Measurements from ENCODE around the gene GGPS1.

GGPS1 gene

GRCh38 chr1:235329139-235329902 lies 951 bp downstream of the GGPS1 start:
- TF ChIP-seq FOXP2 (optimal IDR thresholded peaks at IDR 0.05; ENCODE audit: borderline replicate concordance, extremely low read depth, extremely low read length, insufficient read depth) (no peak), TAF1 (IDR thresholded peaks at IDR 0.05; ENCODE audit: borderline replicate concordance, insufficient read depth, low read length) (0 out of 2 replicates have a peak, but pooled peaks have one; percentile 38)

GRCh38 chr1:235330918-235331285 lies 2.5 kb downstream of the GGPS1 start:
- TF ChIP-seq SIN3A (IDR thresholded peaks at IDR 0.05; ENCODE audit: borderline replicate concordance, insufficient read depth, low read length), result no peak
- TF ChIP-seq TAF1 (IDR thresholded peaks at IDR 0.05; ENCODE audit: borderline replicate concordance, insufficient read depth, low read length), result no peak
- no peak for TF ChIP-seq POLR2AphosphoS5 (IDR thresholded peaks at IDR 0.05; ENCODE audit: low read depth, low read length)
- TF ChIP-seq REST (IDR thresholded peaks at IDR 0.05; ENCODE audit: insufficient read depth in 1 of 2, low read depth in 2 of 2, low read length in 2 of 2), result no peak
- TF ChIP-seq FOXP2 (optimal IDR thresholded peaks at IDR 0.05; ENCODE audit: borderline replicate concordance, extremely low read depth, extremely low read length, insufficient read depth), result no peak

GRCh38 chr1:235331401-235331800 lies 3.0 kb downstream of the GGPS1 start:
- no peak for TF ChIP-seq FOXP2 (optimal IDR thresholded peaks at IDR 0.05; ENCODE audit: borderline replicate concordance, extremely low read depth, extremely low read length, insufficient read depth)
- TF ChIP-seq POLR2AphosphoS5 (IDR thresholded peaks at IDR 0.05; ENCODE audit: low read depth, low read length), result no peak
- TF ChIP-seq TAF1 (IDR thresholded peaks at IDR 0.05; ENCODE audit: borderline replicate concordance, insufficient read depth, low read length), result no peak

GRCh38 chr1:235336903-235337302 lies 8.5 kb downstream of the GGPS1 start:
- TF ChIP-seq REST (IDR thresholded peaks at IDR 0.05; ENCODE audit: insufficient read depth in 1 of 2, low read depth in 2 of 2, low read length in 2 of 2), result no peak
- no peak for TF ChIP-seq POLR2AphosphoS5 (IDR thresholded peaks at IDR 0.05; ENCODE audit: low read depth, low read length)
- TF ChIP-seq SIN3A (IDR thresholded peaks at IDR 0.05; ENCODE audit: borderline replicate concordance, insufficient read depth, low read length), result no peak
- TF ChIP-seq TAF1 (IDR thresholded peaks at IDR 0.05; ENCODE audit: borderline replicate concordance, insufficient read depth, low read length), result no peak
- no peak for TF ChIP-seq FOXP2 (optimal IDR thresholded peaks at IDR 0.05; ENCODE audit: borderline replicate concordance, extremely low read depth, extremely low read length, insufficient read depth)

- TF ChIP-seq POLR2AphosphoS5 (IDR thresholded peaks at IDR 0.05; ENCODE audit: low read depth, low read length) (no peak), REST (IDR thresholded peaks at IDR 0.05; ENCODE audit: insufficient read depth in 1 of 2, low read depth in 2 of 2, low read length in 2 of 2) (no peak), FOXP2 (optimal IDR thresholded peaks at IDR 0.05; ENCODE audit: borderline replicate concordance, extremely low read depth, extremely low read length, insufficient read depth) (no peak), TAF1 (IDR thresholded peaks at IDR 0.05; ENCODE audit: borderline replicate concordance, insufficient read depth, low read length) (no peak), SIN3A (IDR thresholded peaks at IDR 0.05; ENCODE audit: borderline replicate concordance, insufficient read depth, low read length) (no peak)
Measured at GRCh38 chr1:235339746-235340145, 11.4 kb downstream of the GGPS1 start.

- no peak for TF ChIP-seq POLR2AphosphoS5 (IDR thresholded peaks at IDR 0.05; ENCODE audit: low read depth, low read length)
- no peak for TF ChIP-seq TAF1 (IDR thresholded peaks at IDR 0.05; ENCODE audit: borderline replicate concordance, insufficient read depth, low read length)
- no peak for TF ChIP-seq FOXP2 (optimal IDR thresholded peaks at IDR 0.05; ENCODE audit: borderline replicate concordance, extremely low read depth, extremely low read length, insufficient read depth)
- TF ChIP-seq REST (IDR thresholded peaks at IDR 0.05; ENCODE audit: insufficient read depth in 1 of 2, low read depth in 2 of 2, low read length in 2 of 2), result no peak
- TF ChIP-seq SIN3A (IDR thresholded peaks at IDR 0.05; ENCODE audit: borderline replicate concordance, insufficient read depth, low read length), result no peak
Measured at GRCh38 chr1:235341334-235341733, 13.0 kb downstream of the GGPS1 start.

All from PFSK-1 (cell line).